H1 (cell line): ENCODE results near the gene DYNLT2. TPM values are rescaled to one million over a fixed set of nuclear protein-coding genes. Genes with fewer than 3 reads are reported as not detected.

Source experiments
- CTCF ChIA-PET: fragments of 300-600 bp; sonication (Branson Sonifier 250); formaldehyde crosslinking; loops from one replicate; lab custom pipeline; 2021; ENCODE audit not compliant: partially characterized antibody; lab: Charles Lee
- POLR2A ChIA-PET: fragments of 300-600 bp; sonication (Branson Sonifier 250); formaldehyde crosslinking; loops from one replicate; lab custom pipeline; 2021; ENCODE audit warnings: inconsistent platforms; ENCODE audit not compliant: partially characterized antibody; lab: Charles Lee
- DNase-seq, 2 experiments: peaks; one replicate each; pipeline versions ENCODE4 v3.0.0 to v3.0.0-alpha.2; 2010 to 2022; ENCODE audit warnings: low spot score in 2 of 2, low read depth in 1 of 2, mixed read lengths in 1 of 2
- FAIRE-seq: peaks from 2 replicates; lab custom pipeline; 2011; peaks lifted over from hg19 to GRCh38; lab: Jason Lieb, UNC
- H2AFZ ChIP-seq: 2 replicates; pipeline ENCODE4 v1.8.1; 2012; ENCODE audit warnings: low read length, inconsistent platforms
- H2AK5ac ChIP-seq: 2 replicates; pipeline ENCODE4 v1.6.1; 2013; ENCODE audit warnings: low read depth, low read length
- H2BK120ac ChIP-seq: replicated peaks from 2 replicates; pipeline ENCODE3; 2013; ENCODE audit warnings: low read depth, low read length, inconsistent platforms
- H2BK12ac ChIP-seq: 2 replicates; pipeline ENCODE4 v1.6.1; 2013; ENCODE audit warnings: low read depth, low read length
- H2BK15ac ChIP-seq: 2 replicates; pipeline ENCODE4 v1.6.1; 2013; ENCODE audit warnings: low read length
- H2BK20ac ChIP-seq: 2 replicates; pipeline ENCODE4 v1.6.1; 2013; ENCODE audit warnings: low read length
- H2BK5ac ChIP-seq: 2 replicates; pipeline ENCODE4 v1.6.1; 2013; ENCODE audit warnings: low read depth, low read length
- H3K14ac ChIP-seq: 2 replicates; pipeline ENCODE4 v1.6.1; 2013; ENCODE audit warnings: inconsistent platforms; ENCODE audit not compliant: insufficient read length
- H3K18ac ChIP-seq: 2 replicates; pipeline ENCODE4 v1.6.1; 2013; ENCODE audit warnings: low read length; ENCODE audit errors: extremely low read depth
- H3K23ac ChIP-seq: 2 replicates; pipeline ENCODE4 v1.6.1; 2013; ENCODE audit warnings: inconsistent platforms; ENCODE audit not compliant: insufficient read length
- H3K23me2 ChIP-seq: 2 replicates; pipeline ENCODE4 v1.6.1; 2013; ENCODE audit warnings: low read depth, low read length
- H3K27ac ChIP-seq: 2 replicates; pipeline ENCODE4 v1.6.1; 2011; ENCODE audit warnings: low read depth, low read length, inconsistent platforms
- H3K27me3 ChIP-seq, 4 experiments: replicated peaks in 1 of 4; 1 replicate in 1 of 4; 2 replicates in 3 of 4; pipeline versions ENCODE4 v1.6.1 to v1.8.1; 2011 to 2013; ENCODE audit warnings: low read length in 3 of 4, mild to moderate bottlenecking in 3 of 4, inconsistent platforms in 2 of 4, mixed read lengths in 2 of 4, moderate library complexity in 1 of 4; ENCODE audit not compliant: control insufficient read depth in 3 of 4, insufficient read depth in 3 of 4; ENCODE audit errors: extremely low read depth in 1 of 4
- H3K36me3 ChIP-seq, 4 experiments: 2 replicates each; pipeline versions ENCODE4 v1.6.1 to v1.8.1; 2011 to 2013; ENCODE audit warnings: mild to moderate bottlenecking in 4 of 4, low read length in 3 of 4, moderate library complexity in 2 of 4, control low read depth in 1 of 4, inconsistent platforms in 1 of 4; ENCODE audit not compliant: insufficient read depth in 4 of 4, control insufficient read depth in 2 of 4
- H3K4ac ChIP-seq: replicated peaks from 2 replicates; pipeline ENCODE3; 2013; ENCODE audit warnings: low read length, low read depth, mixed read lengths, inconsistent platforms; ENCODE audit not compliant: insufficient read length
- H3K4me1 ChIP-seq, 4 experiments: replicated peaks in 1 of 4; 1 replicate in 1 of 4; 2 replicates in 3 of 4; pipeline versions ENCODE4 v1.6.1 to v1.8.1; 2011 to 2013; ENCODE audit warnings: low read length in 3 of 4, inconsistent platforms in 2 of 4, mixed read lengths in 1 of 4; ENCODE audit not compliant: insufficient read depth in 4 of 4, control insufficient read depth in 3 of 4
- H3K4me2 ChIP-seq, 2 experiments: 2 replicates each; pipeline versions ENCODE4 v1.6.1 to v1.8.1; 2011 to 2013; ENCODE audit warnings: low read depth in 2 of 2, low read length in 2 of 2, control low read depth in 1 of 2, inconsistent platforms in 1 of 2, mild to moderate bottlenecking in 1 of 2; ENCODE audit not compliant: insufficient read depth in 1 of 2
- H3K4me3 ChIP-seq, 4 experiments: fragments of 200-600, 300-600 bp in 1 of 4; sonication (generic), shearing (Covaris generic), sonication (Bioruptor Twin) in 1 of 4; 2 replicates each; pipeline versions ENCODE4 v1.5.1 to v1.8.1; 2011 to 2016; ENCODE audit warnings: low read length in 4 of 4, low read depth in 3 of 4, control low read depth in 2 of 4, inconsistent platforms in 2 of 4, mild to moderate bottlenecking in 2 of 4, mixed read lengths in 1 of 4, moderate library complexity in 1 of 4; ENCODE audit not compliant: insufficient read depth in 2 of 4; ENCODE audit errors: extremely low read depth in 1 of 4
- H3K56ac ChIP-seq: replicated peaks from 2 replicates; pipeline ENCODE3; 2013; ENCODE audit warnings: low read depth, mild to moderate bottlenecking, mixed read lengths, low read length, inconsistent platforms; ENCODE audit not compliant: insufficient read length
- H3K79me1 ChIP-seq: 2 replicates; pipeline ENCODE4 v1.6.1; 2013; ENCODE audit warnings: low read depth, low read length, control low read depth
- H3K79me2 ChIP-seq, 2 experiments: 2 replicates each; pipeline versions ENCODE4 v1.6.1 to v1.8.1; 2012 to 2013; ENCODE audit warnings: low read length in 2 of 2, mild to moderate bottlenecking in 2 of 2, inconsistent platforms in 1 of 2; ENCODE audit not compliant: insufficient read depth in 2 of 2, control insufficient read depth in 1 of 2
- H3K9ac ChIP-seq, 4 experiments: replicated peaks in 1 of 4; 1 replicate in 1 of 4; 2 replicates in 3 of 4; pipeline versions ENCODE4 v1.6.1 to v1.8.1; 2011 to 2013; ENCODE audit warnings: low read depth in 3 of 4, low read length in 3 of 4, control low read depth in 2 of 4, mild to moderate bottlenecking in 2 of 4, moderate library complexity in 2 of 4, inconsistent platforms in 1 of 4; ENCODE audit errors: extremely low read depth in 1 of 4
- H3K9me3 ChIP-seq, 2 experiments: 2 replicates each; pipeline versions ENCODE4 v1.6.1 to v1.8.1; 2012 to 2013; ENCODE audit warnings: mild to moderate bottlenecking in 2 of 2, moderate library complexity in 2 of 2, control low read depth in 1 of 2, inconsistent platforms in 1 of 2, low read depth in 1 of 2, low read length in 1 of 2, mixed read lengths in 1 of 2; ENCODE audit not compliant: insufficient read depth in 2 of 2
- H4K20me1 ChIP-seq, 2 experiments: replicated peaks in 1 of 2; 2 replicates each; pipeline versions ENCODE3 to v1.8.1; 2011 to 2013; ENCODE audit warnings: inconsistent platforms in 2 of 2, low read length in 2 of 2, mild to moderate bottlenecking in 1 of 2; ENCODE audit not compliant: insufficient read depth in 2 of 2, control insufficient read depth in 1 of 2
- H4K5ac ChIP-seq: 2 replicates; pipeline ENCODE4 v1.6.1; 2013; ENCODE audit warnings: low read length, low read depth, mixed read lengths, inconsistent platforms; ENCODE audit not compliant: insufficient read length
- H4K8ac ChIP-seq: 2 replicates; pipeline ENCODE4 v1.8.0; 2013; ENCODE audit warnings: mild to moderate bottlenecking, moderate library complexity, low read length, inconsistent platforms; ENCODE audit not compliant: insufficient read depth; ENCODE audit errors: extremely low read depth
- H4K91ac ChIP-seq: replicated peaks from 2 replicates; pipeline ENCODE3; 2013; ENCODE audit warnings: low read length, mixed read lengths, inconsistent platforms; ENCODE audit not compliant: insufficient read length
- BACH1 ChIP-seq: IDR thresholded peaks from 2 replicates; pipeline ENCODE4 v1.6.1; 2012; ENCODE audit warnings: low read length, improper control_type of control experiment
- CBX8 ChIP-seq: fragments of 300-800, 300-1000 bp; sonication (generic); IDR thresholded peaks from 2 replicates; pipeline ENCODE4 v1.7.1; 2016; ENCODE audit warnings: low read depth, low read length, borderline replicate concordance
- EGR1 ChIP-seq: IDR thresholded peaks from 2 replicates; pipeline ENCODE4 v1.6.1; 2011; ENCODE audit warnings: low read depth, low read length, borderline replicate concordance
- EP300 ChIP-seq, 2 experiments: IDR thresholded peaks; 1 replicate in 1 of 2; 2 replicates in 1 of 2; pipeline ENCODE4 v1.6.1; 2011 to 2012; ENCODE audit warnings: low read depth in 2 of 2, low read length in 2 of 2, mild to moderate bottlenecking in 2 of 2, borderline replicate concordance in 1 of 2, inconsistent platforms in 1 of 2, moderate library complexity in 1 of 2
- JUND ChIP-seq: IDR thresholded peaks from 2 replicates; pipeline ENCODE4 v1.6.1; 2011; ENCODE audit warnings: mild to moderate bottlenecking, improper control_type of control experiment, low read length
- KDM5A ChIP-seq: fragments of 200-600 bp; IDR thresholded peaks from 2 replicates; pipeline ENCODE4 v1.7.1; 2012; ENCODE audit warnings: mild to moderate bottlenecking, low read length, inconsistent platforms, mixed read lengths
- MAFK ChIP-seq: IDR thresholded peaks from 2 replicates; pipeline ENCODE4 v1.6.1; 2012; ENCODE audit warnings: low read depth, mild to moderate bottlenecking, improper control_type of control experiment, low read length
- POLR2AphosphoS5 ChIP-seq: IDR thresholded peaks from 2 replicates; pipeline ENCODE4 v1.6.1; 2011; ENCODE audit warnings: low read depth, low read length
- POU5F1 ChIP-seq: IDR thresholded peaks from 2 replicates; pipeline ENCODE4 v1.6.1; 2011; ENCODE audit warnings: low read depth, mild to moderate bottlenecking, low read length, moderate library complexity
- RBBP5 ChIP-seq: IDR thresholded peaks from 2 replicates; pipeline ENCODE4 v1.7.1; 2012; ENCODE audit warnings: low read depth, mild to moderate bottlenecking, inconsistent platforms, low read length, moderate library complexity, borderline replicate concordance
- SP2 ChIP-seq: IDR thresholded peaks from 2 replicates; pipeline ENCODE4 v1.6.1; 2012; ENCODE audit warnings: mild to moderate bottlenecking, low read length, inconsistent platforms
- TAF1 ChIP-seq: IDR thresholded peaks from 2 replicates; pipeline ENCODE4 v1.6.1; 2011; ENCODE audit warnings: mild to moderate bottlenecking, low read depth, low read length
- TCF12 ChIP-seq: IDR thresholded peaks from 2 replicates; pipeline ENCODE4 v1.6.1; 2011; ENCODE audit warnings: low read depth, mild to moderate bottlenecking, low read length
- WGBS, 2 experiments: shearing (Covaris generic) in 1 of 2; methylation state at CpG; one replicate each; pipeline versions ENCODE4 v1.1.6 to v1.1.7; 2013 to 2015; ENCODE audit warnings: low lambda C conversion rate in 2 of 2, mixed read lengths in 2 of 2, inconsistent platforms in 1 of 2, low coverage in 1 of 2, missing lambda C conversion rate in 1 of 2; ENCODE audit not compliant: insufficient replicate concordance in 2 of 2, insufficient coverage in 1 of 2, insufficient read length in 1 of 2; ENCODE audit errors: extremely low coverage in 1 of 2, missing lambda C conversion rate in 1 of 2; 5-methylcytosine and 5-hydroxymethylcytosine counted together
- polyA plus RNA-seq, 7 experiments: library from polyadenylated mRNA; depleted of rRNA in 3 of 7; stranded (reverse) in 5 of 7; unstranded in 2 of 7; fragments of >200 nt in 5 of 7; fragments of 200-250 nt in 2 of 7; gene quantifications; 1 replicate in 5 of 7; 2 replicates in 1 of 7; 4 replicates in 1 of 7; pipeline versions ENCODE4 v1.2.1 to v1.2.3, GENCODE V29; 2011 to 2013; ENCODE audit warnings: missing spikeins in 2 of 7, mixed read lengths in 2 of 7
- total RNA-seq: library from RNA; stranded (reverse); fragmentation: NEBNext Ultra II Directional; extraction: Animal tissue kit (Norgen Biotek cat#: 25700); gene quantifications from 2 replicates; pipeline ENCODE4 v1.2.1, GENCODE V29; 2021

Gene DYNLT2
- total and polyA plus RNA-seq, 2 of the 8 experiments (the other 6 are each of a cell fraction or from before 2014, with no cell fraction given), result 0.48 to 1.8 TPM

- Histone ChIP-seq H3K56ac (no peak overlapping the region), H4K5ac (no peak overlapping the region), H3K79me1 (no peaks in the 10 kb centered on the region), H4K91ac (no peak overlapping the region), H3K4me2 (no peak overlapping the region), H3K4me3 (no peak overlapping the region), H3K79me2 (no peaks in the 10 kb centered on the region), H3K23me2 (no peaks in the 10 kb centered on the region), H3K27me3 (peaks cover 0 to 2% (median 0%) of the 10 kb centered on the region in 4 experiments; a peak in 2 of 7 replicates), H2AFZ (no peak overlapping the region), H2AK5ac (no peak overlapping the region), H2BK20ac (no peak overlapping the region), H3K14ac (no peak overlapping the region), H3K4ac (no peak overlapping the region), H3K4me1 (peaks cover 0 to 10% (median 2%) of the 10 kb centered on the region in 4 experiments; a peak in 4 of 7 replicates), H2BK120ac (no peak overlapping the region), H2BK5ac (no peak overlapping the region), H3K36me3 (no peaks in the 10 kb centered on the region), H3K9me3 (no peaks in the 10 kb centered on the region), H3K23ac (no peak overlapping the region), H2BK12ac (no peak overlapping the region), H3K9ac (no peak overlapping the region), H3K18ac (peak overlapping the region; percentile 2; the same call in 1 of the 2 replicates), H4K8ac (no peak overlapping the region), H2BK15ac (no peak overlapping the region), H4K20me1 (no peaks in the 10 kb centered on the region), H3K27ac (no peak overlapping the region)
- DNase-seq (peak in 1 of 2 experiments; percentile 37), FAIRE-seq (no peak)
- whole genome bisulfite sequencing, 2 experiments, result 84% methylated on average over 9 of the region's 9 CpGs; no CpG with 5 or more reads in 1 of the 2 experiments
- ChIA-PET CTCF (interaction anchor here (1.0 to 5.6 kb wide), 4 partner anchors 10 to 1488 kb away, joined by 3 to 39 read pairs (median 6); no protein-coding TSS in a partner anchor), POLR2A (interaction anchor here (1.1 kb wide), 1 partner anchor 98 kb away, joined by 3 read pairs; the partner anchor contains the start of genes C6orf120 and WDR27)
- no peak for TF ChIP-seq TCF12
- no peak for TF ChIP-seq EGR1
- no peak for TF ChIP-seq TAF1
- no peak for TF ChIP-seq KDM5A
- no peak for TF ChIP-seq BACH1
- TF ChIP-seq EP300 (IDR thresholded peaks at IDR 0.05; ENCODE audit: borderline replicate concordance in 1 of 2, low read depth in 2 of 2, low read length in 2 of 2), result no peak
- no peak for TF ChIP-seq SP2
- no peak for TF ChIP-seq CBX8
- no peak for TF ChIP-seq POU5F1
- TF ChIP-seq POLR2AphosphoS5, result no peak
- no peak for TF ChIP-seq JUND
- TF ChIP-seq RBBP5, result no peak
- no peak for TF ChIP-seq MAFK
These were observed 48.8 kb upstream of the DYNLT2 start for GRCh38 chr6:169800116-169800667.
